DND-41 (cell line): ENCODE results near the gene PPFIBP2.

ENCODE experiments used
- ATAC-seq: fragments of 200-7000 bp; cut with Tn5 transposase; 3 replicates; pipeline ENCODE4 v1.9.1; 2021; ENCODE audit warnings: low read depth; ENCODE audit not compliant: insufficient read depth
- DNase-seq: peaks from one replicate; pipeline ENCODE4 v3.0.0-alpha.2; 2020
- H2AFZ ChIP-seq: 2 replicates; pipeline ENCODE4 v1.6.0; 2012; ENCODE audit warnings: low read depth, low read length
- H3K27ac ChIP-seq: 2 replicates; pipeline ENCODE4 v1.5.1; 2012; ENCODE audit warnings: low read length, inconsistent platforms
- H3K27me3 ChIP-seq: fragments of 200-600 bp; sonication (generic); 2 replicates; pipeline ENCODE4 v1.6.0; 2012; ENCODE audit warnings: low read length, mild to moderate bottlenecking, inconsistent platforms; ENCODE audit not compliant: insufficient read depth, poor library complexity
- H3K36me3 ChIP-seq: 2 replicates; pipeline ENCODE4 v1.5.1; 2012; ENCODE audit warnings: low read length, inconsistent platforms; ENCODE audit not compliant: insufficient read depth
- H3K4me1 ChIP-seq: 2 replicates; pipeline ENCODE4 v1.5.1; 2012; ENCODE audit warnings: mild to moderate bottlenecking, low read length; ENCODE audit not compliant: insufficient read depth
- H3K4me2 ChIP-seq: 2 replicates; pipeline ENCODE4 v1.6.0; 2012; ENCODE audit warnings: mild to moderate bottlenecking, moderate library complexity, low read length, inconsistent platforms; ENCODE audit not compliant: insufficient read depth
- H3K4me3 ChIP-seq, 2 experiments: fragments of 200-600 bp in 1 of 2; shearing (Covaris generic) in 1 of 2; 2 replicates each; pipeline ENCODE4 v1.5.1; 2012 to 2016; ENCODE audit warnings: inconsistent platforms in 2 of 2, low read length in 2 of 2, mild to moderate bottlenecking in 2 of 2, low read depth in 1 of 2, moderate library complexity in 1 of 2
- H3K79me2 ChIP-seq: 2 replicates; pipeline ENCODE4 v1.6.0; 2012; ENCODE audit warnings: low read length, inconsistent platforms; ENCODE audit not compliant: insufficient read depth
- H3K9ac ChIP-seq: 2 replicates; pipeline ENCODE4 v1.6.0; 2012; ENCODE audit warnings: low read depth, mild to moderate bottlenecking, inconsistent platforms, low read length, moderate library complexity
- H3K9me3 ChIP-seq: 2 replicates; pipeline ENCODE4 v1.5.1; 2012; ENCODE audit warnings: low read length, moderate library complexity, mild to moderate bottlenecking, inconsistent platforms; ENCODE audit not compliant: insufficient read depth, severe bottlenecking
- H4K20me1 ChIP-seq: 2 replicates; pipeline ENCODE4 v1.6.0; 2012; ENCODE audit warnings: low read length; ENCODE audit not compliant: insufficient read depth
- CTCF ChIP-seq: IDR thresholded peaks from 2 replicates; pipeline ENCODE4 v1.5.1; 2012; ENCODE audit warnings: borderline replicate concordance, low read length, moderate library complexity, mild to moderate bottlenecking; ENCODE audit not compliant: poor library complexity, severe bottlenecking; ENCODE audit errors: extremely low read depth
- EZH2 ChIP-seq: IDR thresholded peaks from 3 replicates; pipeline ENCODE4 v1.6.1; 2012; ENCODE audit warnings: borderline replicate concordance, low read depth, mild to moderate bottlenecking, moderate library complexity, low read length, inconsistent platforms; ENCODE audit not compliant: severe bottlenecking

Gene PPFIBP2

DNA sequence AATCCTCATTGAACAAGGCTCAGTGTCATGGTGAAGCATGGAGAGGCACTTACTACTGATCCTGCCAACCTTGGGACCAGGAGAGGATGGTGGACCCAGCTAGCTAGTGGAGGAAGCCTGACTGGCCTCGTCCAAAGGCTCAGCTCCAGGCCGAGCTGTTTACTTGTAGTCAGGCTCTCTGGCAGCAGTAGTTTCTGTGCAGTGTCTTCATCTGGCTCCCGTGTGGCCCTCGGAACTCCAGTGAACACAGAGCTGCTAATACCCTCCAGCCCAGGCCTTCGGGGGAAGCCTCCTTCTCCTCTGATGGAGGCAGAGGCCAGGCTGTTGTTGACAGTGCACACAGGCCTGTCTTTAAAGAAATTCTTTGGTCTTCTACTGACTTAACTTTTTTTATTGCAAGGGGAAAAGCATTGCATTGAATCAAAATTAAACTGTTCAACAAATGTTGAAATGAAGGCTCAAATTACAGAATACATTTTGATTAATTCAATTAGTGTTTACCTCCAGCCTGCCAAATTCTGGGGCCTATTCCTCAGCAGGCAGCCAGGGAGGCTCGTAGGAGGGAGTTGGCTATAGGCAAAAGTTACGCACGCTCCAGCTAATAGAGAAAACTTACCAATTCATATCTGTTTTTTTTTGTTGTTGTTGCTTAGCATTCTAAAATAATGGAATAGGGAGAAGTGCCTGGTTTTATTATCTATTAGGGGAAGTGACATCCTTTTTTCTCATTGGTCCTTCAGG, 18.8 kb downstream of the PPFIBP2 start:
- no peak for TF ChIP-seq EZH2
- no peak for TF ChIP-seq CTCF
- no peaks in the 10 kb centered on the region for H3K4me1 ChIP-seq
- H3K9ac ChIP-seq, result no peak overlapping the region
- H3K27ac ChIP-seq, result no peak overlapping the region
- H3K9me3 ChIP-seq, result no peaks in the 10 kb centered on the region
- no peaks in the 10 kb centered on the region for H4K20me1 ChIP-seq
- no peaks in the 10 kb centered on the region for H3K36me3 ChIP-seq
- H3K27me3 ChIP-seq, result peaks cover 9% of the 10 kb centered on the region
- no peak overlapping the region for H3K4me2 ChIP-seq
- no peaks in the 10 kb centered on the region for H3K79me2 ChIP-seq
- no peak for DNase-seq
- no peak overlapping the region for H2AFZ ChIP-seq
- no peak for ATAC-seq
- no peak overlapping the region for H3K4me3 ChIP-seq

DNA sequence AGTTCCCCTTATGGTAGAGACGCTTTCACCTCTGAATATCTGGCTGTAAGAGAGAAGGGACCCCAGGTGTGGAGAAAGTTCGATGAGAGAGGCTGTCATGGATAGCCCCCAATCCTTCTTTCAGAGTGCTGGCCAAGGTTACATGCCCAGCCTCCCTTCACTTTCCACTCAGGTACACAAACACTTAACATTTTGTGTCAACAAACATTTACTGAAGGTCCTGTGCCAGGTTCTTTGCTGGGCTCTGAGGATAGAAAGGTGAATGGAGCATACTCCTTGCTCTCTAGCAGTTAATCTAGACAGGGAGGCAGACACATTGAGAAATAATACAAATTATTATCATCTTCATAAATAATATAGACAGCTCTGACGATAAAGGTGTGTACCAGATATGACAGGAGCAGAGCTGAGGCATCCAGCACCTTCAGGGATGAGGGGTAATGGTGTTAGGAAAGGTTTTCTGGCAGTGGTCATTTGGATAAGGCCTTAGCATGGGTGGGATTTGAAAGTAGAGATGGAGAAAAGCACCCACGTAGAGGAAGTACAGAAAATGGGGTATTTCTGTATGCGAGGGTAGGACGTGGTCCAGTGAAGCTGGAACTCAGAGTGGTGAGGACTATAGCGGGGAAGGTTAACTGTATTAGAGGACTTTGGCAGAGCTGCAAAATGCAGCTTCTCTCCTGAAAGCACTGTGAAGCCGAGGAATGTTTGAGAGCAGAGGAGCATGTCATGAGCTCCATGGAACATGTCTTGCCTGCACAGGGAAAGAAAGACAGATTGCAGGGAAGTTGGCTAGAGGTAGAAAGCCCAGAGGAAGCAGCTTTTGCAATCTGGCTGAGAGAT, 19.6 kb downstream of the PPFIBP2 start:
- no peaks in the 10 kb centered on the region for H3K9me3 ChIP-seq
- DNase-seq (no peak), ATAC-seq (no peak)
- no peaks in the 10 kb centered on the region for H3K79me2 ChIP-seq
- TF ChIP-seq EZH2 (no peak), CTCF (no peak)
- H3K9ac ChIP-seq, result no peak overlapping the region
- no peaks in the 10 kb centered on the region for H3K36me3 ChIP-seq
- H3K27me3 ChIP-seq, result peaks cover 9% of the 10 kb centered on the region
- no peaks in the 10 kb centered on the region for H3K4me1 ChIP-seq
- no peak overlapping the region for H3K4me2 ChIP-seq
- no peak overlapping the region for H2AFZ ChIP-seq
- no peak overlapping the region for H3K4me3 ChIP-seq
- no peak overlapping the region for H3K27ac ChIP-seq
- no peaks in the 10 kb centered on the region for H4K20me1 ChIP-seq

DNA sequence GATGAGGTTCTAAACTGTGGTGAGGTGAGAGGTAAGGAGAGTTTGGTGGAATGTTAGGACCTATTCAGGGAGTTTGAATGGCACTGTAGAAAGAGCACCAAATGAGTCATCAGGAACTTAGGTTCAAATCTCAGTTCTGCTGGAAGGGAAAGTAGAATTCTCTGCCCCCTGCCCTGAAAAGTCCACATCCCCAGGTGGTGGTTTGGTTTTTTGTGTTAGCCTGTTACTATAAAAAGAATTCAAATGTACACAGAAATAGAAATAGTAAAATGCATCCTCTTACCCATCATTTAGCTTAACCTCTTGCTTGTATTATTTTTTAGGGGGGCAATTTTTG, 20.2 kb downstream of the PPFIBP2 start:
- H3K9me3 ChIP-seq, result no peaks in the 10 kb centered on the region
- no peaks in the 10 kb centered on the region for H3K36me3 ChIP-seq
- H3K4me2 ChIP-seq, result no peak overlapping the region
- H4K20me1 ChIP-seq, result no peaks in the 10 kb centered on the region
- ATAC-seq (no peak), DNase-seq (no peak)
- no peak overlapping the region for H2AFZ ChIP-seq
- H3K4me1 ChIP-seq, result no peaks in the 10 kb centered on the region
- H3K27ac ChIP-seq, result no peak overlapping the region
- H3K27me3 ChIP-seq, result peaks cover 9% of the 10 kb centered on the region
- H3K9ac ChIP-seq, result no peak overlapping the region
- no peaks in the 10 kb centered on the region for H3K79me2 ChIP-seq
- TF ChIP-seq EZH2 (no peak), CTCF (no peak)
- H3K4me3 ChIP-seq, result no peak overlapping the region
